NCI-H510A treated with DMSO at 0.1 percent for 48 hours (cell line): ENCODE measurements around the gene BAHCC1.

Source experiments
- DNase-seq: peaks from one replicate; lab custom pipeline; 2025; lab: John Stamatoyannopoulos, UW

The BAHCC1 gene

DNA sequence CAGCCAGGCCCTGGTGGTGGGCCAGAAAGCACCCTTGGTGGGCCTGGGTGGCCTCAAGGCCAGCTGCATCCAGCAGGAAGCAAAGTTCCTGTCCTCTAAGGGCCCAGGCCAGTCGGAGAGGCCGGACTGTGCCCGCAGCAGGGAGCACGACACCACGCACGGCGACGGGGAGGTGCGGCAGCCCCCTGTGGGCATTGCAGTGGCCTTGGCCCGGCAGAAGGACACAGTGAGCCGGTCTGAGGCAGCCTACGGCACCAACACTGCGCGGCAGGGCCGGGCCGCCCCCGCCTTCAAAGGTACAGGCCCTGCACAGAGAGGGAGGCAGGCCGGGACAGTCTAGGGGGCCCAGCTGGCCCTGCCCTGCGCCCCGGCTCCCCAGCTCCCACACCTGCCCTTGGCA lies 48.0 kb downstream of the BAHCC1 start:
- no peak for DNase-seq

DNA sequence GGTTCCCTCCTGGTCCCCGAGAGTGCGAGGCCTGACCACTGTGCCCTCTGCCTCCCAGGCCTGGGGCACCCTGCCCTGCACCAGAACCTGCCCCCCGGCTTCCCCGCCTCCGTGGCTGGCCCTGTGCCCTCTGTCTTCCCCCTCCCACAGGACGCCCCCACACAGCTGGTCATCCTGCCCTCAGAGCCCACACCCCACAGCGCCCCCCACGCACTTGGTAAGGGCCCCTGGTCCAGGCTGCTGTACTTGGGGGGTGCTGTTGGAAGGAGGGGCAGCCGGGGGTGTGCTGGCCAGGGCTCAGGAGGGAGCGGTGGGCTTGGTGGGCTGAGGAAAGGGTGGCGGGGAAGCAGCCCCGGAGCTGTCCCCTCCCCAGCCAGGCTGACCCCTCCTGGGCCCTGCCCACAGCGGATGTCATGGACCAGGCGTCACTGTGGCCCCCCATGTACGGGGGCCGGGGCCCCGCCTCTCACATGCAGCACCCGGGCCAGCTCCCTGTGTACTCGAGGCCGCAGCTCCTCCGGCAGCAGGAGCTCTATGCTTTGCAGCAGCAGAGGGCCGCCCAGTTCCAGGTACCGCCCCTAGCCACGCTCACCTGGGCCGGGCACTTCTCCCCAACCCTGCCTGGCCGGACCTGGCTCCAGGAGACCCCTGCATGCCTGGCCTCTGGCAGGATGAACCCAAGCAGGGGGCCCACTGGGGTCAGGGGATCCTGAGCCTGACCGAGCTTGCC lies 49.5 kb downstream of the BAHCC1 start:
- no peak for DNase-seq

DNA sequence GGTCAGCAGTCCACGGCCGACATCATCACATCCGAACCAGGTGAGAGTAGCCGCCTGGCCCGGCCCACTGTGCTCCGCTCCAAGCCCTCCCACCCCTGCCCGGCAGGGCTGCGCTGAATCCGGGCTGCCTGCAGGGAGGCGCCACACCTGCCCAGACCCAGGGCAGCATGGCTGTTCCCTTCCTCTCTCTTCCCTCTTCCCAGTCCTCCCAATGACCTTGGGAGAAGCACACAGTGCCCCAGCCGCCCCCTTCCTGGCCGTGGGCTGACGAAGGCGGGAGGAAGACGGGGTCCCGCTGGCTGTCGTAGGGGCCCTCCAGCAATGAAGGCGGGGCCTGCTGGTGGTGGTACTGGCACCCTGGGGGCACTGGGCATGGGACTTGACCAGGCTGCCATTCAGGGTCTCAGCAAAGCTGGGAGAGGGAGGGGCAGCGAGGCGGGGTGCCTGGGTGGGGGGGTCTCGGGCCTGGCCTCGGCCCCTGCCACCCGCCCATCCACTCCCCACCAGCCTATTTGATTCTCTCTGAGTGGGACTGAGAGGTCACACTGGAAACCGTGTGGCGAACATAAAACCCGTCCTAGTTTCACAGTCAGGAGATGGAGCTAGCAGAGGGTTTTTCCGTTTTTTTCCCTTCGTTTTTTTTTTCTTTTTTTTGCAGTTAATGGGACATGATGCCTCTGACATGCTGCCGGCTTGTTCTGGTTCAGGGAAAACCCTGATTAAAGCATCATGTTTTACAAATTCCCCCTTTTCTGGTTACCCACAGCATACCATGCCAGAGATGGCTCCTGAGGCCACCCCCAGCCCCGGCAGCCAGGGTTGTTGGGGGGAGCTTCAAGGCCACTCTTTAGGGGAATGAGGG lies 50.6 kb downstream of the BAHCC1 start:
- no peak for DNase-seq

DNA sequence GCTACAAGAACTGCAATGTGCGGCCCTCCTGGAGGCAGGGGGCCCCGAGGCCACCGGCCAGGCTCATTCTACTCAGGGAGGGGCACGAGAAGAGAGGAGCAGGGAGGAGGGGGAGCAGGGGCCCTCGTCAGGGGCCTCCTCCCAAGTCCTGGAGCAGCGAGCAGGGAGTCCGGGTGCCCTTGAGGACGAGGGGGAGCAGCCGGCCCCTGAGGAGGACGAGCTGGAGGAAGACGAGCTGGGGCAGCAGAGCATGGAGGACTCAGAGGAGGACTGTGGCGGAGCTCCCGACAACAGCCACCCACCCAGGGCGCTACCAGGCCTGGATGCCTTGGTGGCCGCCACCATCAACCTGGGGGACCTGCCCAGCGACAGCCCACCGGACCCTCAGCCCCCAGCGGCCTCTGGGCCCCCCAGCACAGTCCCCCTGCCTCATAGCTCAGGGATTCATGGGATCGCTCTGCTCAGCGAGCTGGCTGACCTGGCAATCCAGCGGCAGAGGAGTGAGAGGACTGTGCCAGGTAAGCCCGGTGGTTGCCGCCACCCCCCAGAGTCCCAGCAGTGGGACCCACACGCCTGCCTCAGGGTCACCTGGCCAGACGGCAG lies 52.2 kb downstream of the BAHCC1 start:
- no peak for DNase-seq

- no peak for DNase-seq
Observed at GRCh38 chr17:81448442-81448841, 53.2 kb downstream of the BAHCC1 start.

- no peak for DNase-seq
Observed at GRCh38 chr17:81448950-81449349, 53.7 kb downstream of the BAHCC1 start.

DNA sequence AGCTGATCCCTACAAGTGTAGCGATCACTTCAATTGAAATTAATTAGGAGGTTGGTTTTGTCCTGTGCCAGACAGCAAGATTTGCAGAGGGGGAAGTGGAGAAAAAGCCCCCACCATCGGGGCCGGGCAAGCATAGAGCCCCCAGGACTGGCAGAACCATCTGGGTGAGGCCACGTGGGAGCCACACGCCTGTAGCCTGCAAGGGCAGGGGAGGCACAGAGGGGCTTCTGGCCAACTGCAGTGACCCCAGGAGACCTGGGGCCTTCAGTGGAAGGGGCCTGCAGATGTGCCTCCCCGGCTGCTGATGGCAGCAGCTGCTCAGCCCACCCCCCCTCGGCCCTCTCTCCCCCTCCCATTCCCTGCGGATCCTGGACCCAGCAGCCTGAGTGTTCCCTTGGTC lies 54.1 kb downstream of the BAHCC1 start:
- no peak for DNase-seq

DNA sequence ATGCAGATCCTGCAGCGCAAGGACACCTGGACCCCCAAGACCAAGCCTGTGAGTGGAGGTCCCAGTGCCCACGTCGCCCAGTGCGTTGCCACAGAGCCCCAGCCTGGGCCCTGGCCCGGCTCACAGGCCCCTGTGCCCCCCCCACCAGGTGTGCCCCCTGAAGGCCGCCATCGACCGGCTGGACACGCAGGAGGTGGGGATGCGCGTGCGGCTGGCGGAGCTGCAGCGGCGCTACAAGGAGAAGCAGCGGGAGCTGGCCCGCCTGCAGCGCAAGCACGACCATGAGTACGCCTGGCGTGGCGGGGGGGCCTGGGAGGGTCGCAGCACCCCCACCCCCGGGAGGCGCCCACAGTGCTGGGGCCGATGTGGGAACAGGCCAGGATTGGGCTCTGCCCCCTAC lies 56.6 kb downstream of the BAHCC1 start:
- no peak for DNase-seq

DNA sequence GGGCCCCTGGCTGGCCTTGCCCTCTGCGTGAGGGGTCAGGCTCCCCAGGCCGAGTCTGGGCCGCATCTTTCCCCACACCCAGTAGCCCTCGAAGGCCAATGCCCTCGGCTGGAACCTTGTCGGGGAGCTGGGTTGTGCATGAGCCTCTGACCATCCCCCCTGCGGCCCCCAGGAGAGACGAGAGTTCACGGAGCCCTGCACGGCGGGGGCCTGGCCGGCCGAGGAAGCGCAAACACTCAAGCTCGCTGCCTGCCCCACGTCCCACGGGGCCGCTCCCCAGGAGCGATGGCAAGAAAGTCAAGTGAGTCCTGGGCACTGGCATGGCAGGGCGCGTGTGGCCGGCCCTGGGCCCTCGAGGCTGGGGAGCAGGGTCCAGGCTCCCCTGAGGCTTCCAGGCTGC lies 57.3 kb downstream of the BAHCC1 start:
- DNase-seq = no peak

DNA sequence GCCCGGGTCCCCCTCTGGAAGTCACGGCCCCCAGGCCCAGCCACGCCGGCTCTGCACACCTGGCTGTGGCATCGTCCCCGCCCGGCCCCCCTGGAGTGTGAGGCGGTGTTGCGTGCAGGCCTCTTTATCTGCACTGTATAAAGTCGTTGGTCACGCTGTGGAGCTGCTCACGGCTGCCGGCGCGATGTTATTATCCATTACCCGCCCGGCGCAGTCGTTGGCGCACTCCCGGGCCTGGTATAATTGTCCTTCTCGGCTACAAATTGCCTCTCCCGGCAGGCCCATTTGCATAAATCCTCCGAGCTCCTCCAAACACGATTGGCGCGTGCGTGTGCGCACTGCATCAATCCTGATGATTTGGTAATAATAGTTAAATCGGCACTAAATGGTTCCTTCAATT lies 57.8 kb downstream of the BAHCC1 start:
- DNase-seq = peak; percentile 10

DNA sequence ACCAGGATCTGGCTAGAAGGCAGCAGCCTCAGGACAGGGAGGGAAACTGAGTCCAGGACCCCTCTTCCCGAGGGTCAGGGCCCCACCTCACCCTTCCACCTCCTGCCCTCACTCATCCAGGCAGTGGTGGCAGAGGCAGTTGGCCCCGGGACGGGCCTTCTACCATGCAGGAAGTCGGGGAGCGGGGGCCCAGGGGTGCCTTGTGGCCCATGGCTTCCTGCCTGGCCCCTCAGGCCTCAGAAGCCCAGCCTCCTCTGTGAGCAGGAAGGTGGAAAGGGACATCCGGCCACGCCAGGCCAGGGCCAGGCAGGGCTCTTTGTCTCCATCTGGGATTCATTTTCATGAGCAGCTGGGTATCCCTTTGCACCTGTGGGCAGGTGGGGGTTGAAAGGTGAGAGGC lies 58.5 kb downstream of the BAHCC1 start:
- DNase-seq = no peak

GRCh38 chr17:81454473-81454872 lies 59.2 kb downstream of the BAHCC1 start:
- no peak for DNase-seq

DNA sequence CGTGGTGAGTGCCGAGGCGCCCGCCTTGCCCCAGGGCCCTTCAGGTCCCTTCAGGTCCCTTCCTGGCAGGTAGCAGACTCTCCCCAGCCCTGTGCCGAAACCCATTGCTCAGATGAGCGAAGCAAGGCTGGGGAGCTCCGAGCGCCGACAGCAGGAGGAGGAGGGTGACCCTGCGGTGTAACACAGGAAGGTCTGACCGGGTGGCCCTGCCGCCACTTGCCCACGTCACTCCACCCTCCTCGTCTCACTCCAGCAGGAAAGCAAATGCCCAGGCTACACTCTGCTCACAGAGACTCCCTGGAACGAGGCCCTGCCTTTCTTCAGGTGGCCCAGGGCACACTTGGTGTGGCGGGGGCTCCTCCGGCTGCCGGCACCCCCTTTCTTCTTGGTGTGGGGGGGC lies 60.1 kb downstream of the BAHCC1 start:
- DNase-seq = no peak

DNA sequence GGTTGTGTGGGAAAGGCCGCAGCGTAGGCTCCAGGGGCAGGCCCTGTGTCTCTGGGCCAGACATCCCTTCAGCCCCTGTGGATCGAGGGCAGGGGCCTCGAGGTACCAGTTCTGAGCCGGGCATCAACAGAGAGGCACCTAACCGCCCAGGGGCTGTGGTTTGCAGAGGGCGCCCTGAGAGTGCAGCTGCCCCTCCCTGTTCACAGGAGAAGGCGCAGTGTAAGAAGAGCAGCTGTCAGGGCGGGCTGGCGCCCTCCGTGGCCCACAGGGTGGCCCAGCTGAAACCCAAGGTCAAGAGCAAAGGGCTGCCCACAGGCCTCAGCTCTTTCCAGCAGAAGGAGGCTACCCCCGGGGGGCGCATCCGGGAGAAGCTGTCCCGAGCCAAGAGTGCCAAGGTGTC lies 60.8 kb downstream of the BAHCC1 start:
- no peak for DNase-seq

DNA sequence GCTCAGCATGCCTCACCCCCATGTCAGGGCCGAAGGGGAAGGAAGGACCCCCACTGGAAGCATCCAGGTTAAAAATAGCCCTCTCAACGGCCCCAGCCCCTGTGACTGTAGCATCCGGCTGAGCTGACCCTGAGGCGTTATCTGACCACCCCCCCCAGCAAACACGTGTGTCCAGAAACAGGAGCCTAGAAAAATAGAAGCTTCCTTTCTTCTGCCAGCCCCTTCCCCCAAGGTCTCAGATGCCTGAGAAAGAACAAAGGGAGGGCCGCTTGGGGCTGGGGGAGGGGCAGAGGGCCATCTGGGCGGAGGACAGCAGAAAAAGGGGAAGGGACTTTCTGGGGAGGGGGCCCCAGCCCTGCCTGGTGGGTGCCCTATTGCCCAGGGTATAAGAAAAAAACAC lies 61.5 kb downstream of the BAHCC1 start:
- no peak for DNase-seq

DNA sequence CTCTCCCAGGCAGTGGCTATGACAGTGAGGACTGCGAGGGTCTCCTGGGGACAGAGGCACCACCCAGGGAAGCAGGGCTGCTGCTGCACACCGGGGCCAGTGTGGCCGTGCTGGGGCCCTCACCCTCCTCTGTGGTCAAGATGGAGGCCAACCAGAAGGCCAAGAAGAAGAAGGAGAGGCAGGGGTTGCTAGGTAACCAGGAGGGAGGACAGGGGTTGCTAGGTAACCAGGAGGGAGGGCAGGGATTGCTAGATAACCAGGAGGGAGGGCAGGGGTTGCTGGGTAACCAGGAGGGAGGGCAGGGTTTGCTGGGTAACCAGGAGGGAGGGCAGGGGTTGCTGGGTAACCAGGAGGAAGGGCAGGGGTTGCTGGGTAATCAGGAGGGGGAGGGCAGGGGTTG lies 62.1 kb downstream of the BAHCC1 start:
- no peak for DNase-seq

- DNase-seq = no peak
Observed at GRCh38 chr17:81457917-81458555, 62.8 kb downstream of the BAHCC1 start.

- DNase-seq = no peak
Observed at GRCh38 chr17:81458628-81459027, 63.4 kb downstream of the BAHCC1 start.

- no peak for DNase-seq
Observed at GRCh38 chr17:81459224-81459623, 64.0 kb downstream of the BAHCC1 start.

DNA sequence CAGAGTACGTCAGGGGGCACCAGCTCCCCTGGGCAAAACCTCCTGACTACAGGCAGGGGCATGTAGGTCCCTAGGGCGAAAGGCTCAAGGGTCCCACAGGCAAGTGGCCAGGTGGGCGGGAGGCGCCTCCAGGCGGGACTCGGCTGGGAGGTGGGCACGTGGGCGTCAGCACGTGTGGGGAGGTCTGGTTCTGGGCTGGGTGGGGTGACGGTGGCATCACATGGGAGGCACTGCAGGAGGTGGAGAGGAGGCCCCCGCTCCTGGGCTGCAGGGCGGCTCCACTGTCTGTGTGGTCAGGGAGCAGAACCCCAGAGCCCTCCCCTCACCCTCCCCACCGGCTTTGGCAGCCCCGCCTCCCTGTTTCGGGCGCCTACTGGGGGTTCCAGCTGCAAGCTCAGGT lies 64.6 kb downstream of the BAHCC1 start:
- no peak for DNase-seq

DNA sequence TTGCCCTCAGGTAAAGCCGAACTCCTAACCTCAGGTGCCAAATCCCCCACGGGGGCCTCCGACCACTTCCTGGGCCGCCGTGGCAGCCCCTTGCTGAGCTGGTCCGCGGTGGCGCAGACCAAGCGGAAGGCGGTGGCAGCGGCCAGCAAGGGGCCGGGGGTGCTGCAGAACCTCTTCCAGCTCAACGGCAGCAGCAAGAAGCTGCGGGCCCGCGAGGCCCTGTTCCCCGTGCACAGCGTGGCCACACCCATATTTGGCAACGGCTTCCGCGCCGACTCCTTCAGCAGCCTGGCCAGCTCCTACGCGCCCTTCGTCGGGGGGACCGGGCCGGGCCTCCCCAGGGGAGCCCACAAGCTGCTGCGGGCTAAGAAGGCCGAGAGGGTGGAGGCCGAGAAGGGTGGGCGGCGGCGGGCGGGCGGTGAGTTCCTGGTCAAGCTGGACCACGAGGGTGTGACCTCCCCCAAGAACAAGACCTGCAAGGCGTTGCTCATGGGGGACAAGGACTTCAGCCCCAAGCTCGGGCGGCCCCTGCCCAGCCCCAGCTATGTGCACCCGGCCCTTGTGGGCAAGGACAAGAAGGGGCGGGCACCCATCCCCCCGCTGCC lies 65.7 kb downstream of the BAHCC1 start:
- DNase-seq = no peak
